Stimulated activated CD8-positive, alpha-beta memory T cell treated with anti-CD3 and anti-CD28 coated beads, Interleukin-15, amount 100 ng/mL, for 4 hours (primary cell): Measurements from ENCODE around the gene WFDC6.

ENCODE experiments used
- DNase-seq, 2 donors: peaks; one replicate each; pipeline ENCODE4 v3.0.0-alpha.2; 2020; ENCODE audit warnings: low read depth in 2 of 2

The WFDC6 gene

DNA sequence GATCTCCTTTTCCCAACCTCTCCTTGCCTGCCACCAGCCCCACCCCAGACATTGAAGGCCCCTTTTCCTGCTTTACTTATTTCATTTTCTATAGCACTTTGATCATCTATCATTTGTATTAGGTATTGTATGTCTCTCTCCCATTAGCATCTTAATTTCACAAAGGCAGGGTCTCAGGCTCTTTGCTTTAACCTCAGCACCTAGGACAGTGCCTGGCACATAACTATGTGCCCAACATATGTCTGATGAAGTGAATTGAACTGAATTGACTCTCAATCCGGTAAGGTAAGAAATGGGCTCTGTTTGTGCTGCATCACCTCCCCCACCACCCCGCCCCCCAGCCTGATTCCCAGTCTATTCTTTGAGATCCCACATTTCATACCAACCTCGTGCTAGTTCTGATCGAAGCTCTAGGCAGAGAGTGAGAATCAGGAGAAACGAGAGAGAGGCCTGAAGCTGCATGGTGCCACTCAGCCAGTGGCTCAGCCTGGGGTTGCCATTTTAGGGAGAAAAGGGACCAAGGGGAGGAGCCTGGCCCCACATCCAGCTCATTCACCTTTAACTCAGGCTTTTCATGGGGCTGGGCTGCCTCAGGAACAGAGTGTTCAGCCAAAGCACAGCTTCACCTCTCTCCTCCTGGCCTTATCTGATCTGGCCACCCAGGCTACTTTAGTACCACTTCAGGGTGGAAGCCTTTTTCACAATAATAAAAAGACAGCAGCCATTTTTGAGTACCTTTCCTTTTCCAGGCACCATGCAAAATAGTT lies 24.0 kb downstream of the WFDC6 start, which contains the start of gene SPINT3:
TSS of gene SPINT3 (minus strand) at position 476 of the 767 bp plus-strand sequence. CDS start at position 462, 14 bp downstream.
- no peak for DNase-seq

DNA sequence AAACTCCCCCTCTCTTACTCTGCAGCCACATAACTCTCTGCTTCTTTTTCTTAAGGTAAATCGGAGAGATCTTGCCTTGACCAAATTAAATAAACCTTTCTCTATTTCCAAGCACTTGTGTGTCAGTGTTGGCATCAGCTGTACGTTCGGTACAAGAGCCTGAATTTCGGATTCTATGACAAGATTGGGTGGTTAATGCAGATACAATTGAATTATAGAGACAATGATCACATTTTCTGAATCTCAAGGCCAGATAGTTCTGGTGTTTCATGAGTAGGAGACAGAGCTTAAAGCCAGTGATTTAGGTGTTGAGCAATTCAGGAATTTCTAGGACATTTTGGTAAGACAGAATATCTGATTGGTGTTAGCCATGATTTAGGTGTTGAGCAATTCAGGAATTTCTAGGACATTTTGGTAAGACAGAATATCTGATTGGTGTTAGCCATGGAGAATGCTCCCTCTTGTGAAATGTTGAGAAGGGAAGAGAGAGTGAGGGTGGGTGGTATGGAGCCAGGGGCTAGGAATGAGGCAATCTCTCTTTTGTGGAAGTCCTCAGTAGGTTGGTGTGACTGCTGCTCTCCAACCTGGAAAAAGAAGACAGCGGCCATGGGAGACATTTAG lies 28.9 kb downstream of the WFDC6 start:
- DNase-seq, result no peak

- no peak for DNase-seq
These were observed 30.2 kb downstream of the WFDC6 start for GRCh38 chr20:45509091-45509490.

DNA sequence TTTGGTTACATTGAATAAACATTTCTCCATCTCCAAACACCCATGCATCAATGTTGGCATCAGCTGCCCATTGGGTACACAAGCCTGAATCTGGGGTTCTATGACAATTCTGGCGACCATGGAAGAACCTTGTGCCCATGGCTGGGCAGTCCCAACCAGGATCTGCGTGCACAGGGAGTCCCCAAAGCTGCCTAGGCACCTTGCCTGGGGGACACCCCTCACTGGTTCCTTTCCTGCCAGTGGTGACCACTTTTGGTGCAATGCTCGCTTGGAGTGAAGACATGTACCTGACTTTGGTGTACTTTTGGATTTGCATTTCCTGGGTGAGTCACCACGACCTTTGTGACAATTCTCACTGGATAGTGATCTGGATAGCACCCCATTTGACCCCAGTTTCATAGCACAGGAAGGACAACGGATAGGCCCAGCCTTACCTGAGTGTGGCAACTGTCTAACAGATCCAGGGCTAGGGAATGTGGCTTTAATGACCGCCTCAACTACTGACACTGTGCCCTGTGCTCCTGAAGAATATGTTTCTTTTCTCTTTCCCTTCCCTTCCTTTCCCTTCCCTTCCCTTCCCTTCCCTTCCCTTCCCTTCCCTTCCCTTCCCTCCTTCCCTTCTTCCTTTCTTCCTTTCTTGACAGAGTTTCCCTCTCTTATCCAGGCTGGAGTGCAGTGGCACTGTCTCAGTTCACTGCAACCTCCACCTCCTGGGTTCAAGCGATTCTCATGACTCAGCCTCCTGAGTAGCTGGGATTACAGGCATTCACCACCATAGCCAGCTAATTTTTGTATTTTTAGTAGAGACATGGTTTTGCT lies 31.0 kb downstream of the WFDC6 start:
- no peak for DNase-seq

GRCh38 chr20:45507011-45507820 lies 32.1 kb downstream of the WFDC6 start:
- no peak for DNase-seq

DNA sequence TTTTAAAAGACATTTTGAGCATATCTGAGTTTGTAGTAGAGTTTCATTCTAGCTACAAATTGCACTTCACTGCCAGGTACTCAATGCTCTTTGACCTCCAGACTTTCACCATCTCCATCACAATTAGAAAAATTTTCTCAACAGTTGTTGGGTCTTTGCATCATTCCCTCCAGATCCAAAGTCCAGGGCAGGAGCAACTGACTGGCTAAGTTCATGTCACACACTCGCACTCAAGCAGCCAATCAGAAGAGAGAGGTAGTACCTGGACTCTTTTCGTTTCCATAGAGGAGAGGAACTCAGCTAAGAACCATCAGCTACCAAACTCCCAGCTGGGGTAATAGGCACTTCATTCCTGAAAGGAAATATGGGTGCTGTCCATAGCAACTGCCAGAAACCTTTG lies 32.9 kb downstream of the WFDC6 start:
- DNase-seq, result no peak

GRCh38 chr20:45503403-45503802 lies 35.9 kb downstream of the WFDC6 start:
- no peak for DNase-seq

- DNase-seq, result no peak
These were observed 36.7 kb downstream of the WFDC6 start for GRCh38 chr20:45502561-45502960.

DNA sequence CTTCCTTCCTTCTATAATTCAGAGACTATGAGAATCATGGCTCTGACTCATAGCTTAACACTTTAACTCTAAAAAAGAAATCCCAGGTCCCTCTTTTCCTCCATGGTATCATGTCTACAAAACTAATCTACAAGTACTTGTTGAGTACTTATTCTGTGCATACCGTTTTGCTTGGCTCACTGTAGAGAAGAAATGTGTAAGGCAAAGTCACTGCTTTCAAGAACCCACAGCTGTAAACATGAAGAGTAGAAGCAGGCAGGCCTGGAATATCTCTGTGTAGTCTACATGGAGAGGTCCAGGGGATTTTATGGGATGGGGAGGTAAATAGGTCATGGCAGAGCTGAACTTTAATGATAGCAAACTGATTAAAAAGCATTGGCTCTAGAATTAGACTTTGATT lies 37.7 kb downstream of the WFDC6 start:
- DNase-seq, result no peak

DNA sequence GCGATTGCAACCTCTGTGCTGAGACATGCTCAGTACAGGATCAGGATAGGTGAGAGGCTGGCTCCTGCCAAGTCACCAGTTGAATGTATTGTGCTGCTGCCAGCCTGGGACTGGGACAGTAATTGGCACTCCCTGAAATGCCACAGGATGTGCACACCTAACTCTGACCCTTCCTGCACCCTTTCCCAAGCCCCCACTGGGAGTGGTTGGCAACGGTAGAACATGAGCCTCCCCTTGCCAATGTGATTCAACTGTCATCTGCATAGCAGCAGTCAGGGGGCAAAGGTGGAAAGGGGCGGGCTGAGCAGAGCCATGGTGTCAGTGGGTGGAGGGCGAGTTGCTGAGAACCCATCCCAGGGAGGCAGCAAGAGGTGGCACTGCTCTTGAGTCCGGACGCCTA lies 39.3 kb downstream of the WFDC6 start:
- no peak for DNase-seq

DNA sequence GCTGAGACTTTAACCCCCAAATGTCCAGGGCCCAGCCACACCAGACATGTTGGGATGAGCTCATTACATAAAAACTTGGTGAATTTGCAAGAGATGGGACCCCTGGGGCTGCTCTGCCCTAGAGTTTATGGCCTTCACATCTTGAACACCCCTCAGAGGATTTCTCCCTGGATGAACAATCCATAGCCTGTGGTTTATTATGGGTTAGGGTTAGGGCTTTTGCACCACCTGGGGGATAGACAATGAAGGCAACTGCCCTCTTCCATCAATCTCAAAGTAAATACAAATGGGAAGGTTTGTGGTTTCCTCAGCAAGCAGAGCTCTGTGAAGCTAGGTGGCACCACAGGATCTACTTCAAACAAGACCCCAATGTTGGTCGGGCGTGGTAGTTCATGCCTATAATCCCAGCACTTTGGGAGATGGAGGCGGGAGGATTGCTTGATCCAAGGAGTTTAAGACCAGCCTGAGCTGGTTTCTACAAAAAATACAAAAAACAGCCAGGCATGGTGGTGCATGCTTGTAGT lies 41.2 kb downstream of the WFDC6 start:
- DNase-seq, result no peak

- DNase-seq, result no peak
These were observed 43.1 kb downstream of the WFDC6 start for GRCh38 chr20:45496166-45496565.

DNA sequence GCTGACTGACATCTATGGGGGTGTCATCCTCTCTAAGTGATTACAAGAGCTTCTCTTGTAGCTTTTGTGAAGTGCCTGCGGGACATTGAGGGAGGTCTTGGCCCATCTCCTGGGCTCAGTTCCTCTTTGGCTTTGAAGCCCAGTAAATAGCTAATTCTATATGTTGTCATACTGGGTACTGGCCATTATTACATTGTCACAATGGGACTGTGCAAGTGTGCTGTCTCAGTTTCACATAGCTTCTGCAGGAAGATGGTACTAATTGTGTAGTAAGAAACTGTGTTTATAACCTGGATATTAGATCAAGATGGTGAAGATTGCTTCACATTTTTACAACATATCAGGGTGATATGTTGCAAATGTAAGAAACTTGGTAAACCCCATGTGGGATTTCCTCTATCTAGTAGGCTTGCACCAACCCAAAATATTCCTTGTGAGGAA lies 43.8 kb downstream of the WFDC6 start:
- DNase-seq, result no peak

DNA sequence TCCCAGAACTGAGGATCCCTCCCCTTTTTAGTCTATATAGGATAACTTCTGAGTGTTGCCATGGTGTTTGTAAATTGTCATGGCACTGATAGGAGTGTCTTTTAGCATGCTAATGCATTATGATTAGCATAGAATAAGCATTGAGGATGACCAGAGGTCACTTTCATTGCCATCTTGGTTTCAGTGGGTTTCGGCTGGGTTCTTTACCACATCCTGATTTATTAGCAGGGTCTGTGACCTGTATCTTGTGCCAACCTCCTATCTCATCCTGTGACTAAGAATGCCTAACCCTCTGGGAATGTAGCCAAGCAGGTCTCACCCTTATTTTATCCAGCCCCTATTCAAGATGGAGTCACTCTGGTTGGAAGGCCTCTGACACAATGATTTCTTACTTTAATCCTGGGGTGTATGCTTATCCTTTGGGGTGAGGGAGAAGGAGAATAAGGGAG lies 50.2 kb downstream of the WFDC6 start:
- no peak for DNase-seq

DNA sequence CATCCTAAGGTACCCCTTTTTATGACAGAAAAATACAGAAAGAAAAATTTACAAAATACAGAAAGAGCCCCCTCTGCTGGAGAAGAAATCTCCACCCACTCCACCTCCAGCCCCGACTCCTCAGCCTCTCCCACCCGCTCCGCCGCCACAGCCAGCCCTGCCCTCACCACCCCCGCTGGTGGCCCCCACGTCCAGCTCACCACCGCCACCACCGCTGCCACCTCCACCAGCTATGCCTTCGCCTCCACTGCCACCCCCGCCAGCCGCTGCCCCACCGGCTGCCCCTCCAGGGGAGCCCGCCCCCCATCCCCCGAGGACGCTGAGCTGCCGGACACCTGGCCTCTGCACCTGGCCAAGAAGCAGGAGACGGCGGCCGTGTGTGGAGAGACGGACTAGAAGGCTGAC lies 52.0 kb downstream of the WFDC6 start:
- no peak for DNase-seq

- no peak for DNase-seq
These were observed 53.9 kb downstream of the WFDC6 start for GRCh38 chr20:45485388-45485787.

DNA sequence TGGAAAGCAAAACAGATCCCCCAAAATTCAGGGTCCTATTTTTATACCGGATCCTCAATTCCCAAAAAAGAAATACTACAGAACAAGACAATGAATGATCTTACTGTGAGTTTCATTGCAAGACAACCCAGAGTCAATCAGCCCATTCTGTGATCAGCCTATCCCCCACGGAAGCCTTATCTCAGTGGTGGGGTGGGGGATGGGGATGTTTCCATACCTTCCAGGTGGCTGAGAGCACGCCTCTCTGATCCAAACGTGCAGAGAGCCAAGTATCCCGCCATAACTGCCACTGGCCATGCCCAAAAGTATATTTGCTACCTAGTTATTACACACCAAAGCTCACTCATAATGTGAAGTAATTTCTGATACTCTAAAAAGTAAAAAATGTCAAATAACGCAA lies 54.6 kb downstream of the WFDC6 start:
- no peak for DNase-seq
